OCI-LY7 (cell line): Measurements from ENCODE around the gene PSMG1. TPM values are rescaled to one million over a fixed set of nuclear protein-coding genes. Genes with fewer than 3 reads are reported as not detected.

Experiments used
- BruUV-seq: library from RNA; stranded (reverse); fragments of 400-500 nt; replicated peaks from 2 replicates; lab custom pipeline; 2021; lab: Mats Ljungman, UMichigan
- CTCF ChIA-PET: fragments of 300-600 bp; sonication (Branson Sonifier 250); formaldehyde crosslinking; loops from one replicate; lab custom pipeline; 2022; ENCODE audit warnings: antibody characterized with exemption; ENCODE audit not compliant: unreplicated experiment; lab: Charles Lee
- POLR2A ChIA-PET: fragments of 300-600 bp; sonication (Branson Sonifier 250); formaldehyde crosslinking; loops from one replicate; lab custom pipeline; 2022; ENCODE audit warnings: antibody characterized with exemption; lab: Charles Lee
- DNase-seq: peaks from one replicate; pipeline ENCODE4 v3.0.0-alpha.2; 2015; ENCODE audit warnings: low spot score
- H2AFZ ChIP-seq: fragments of 200-600 bp; sonication (generic), shearing (Covaris generic); 2 replicates; pipeline ENCODE4 v1.6.1; 2014; ENCODE audit warnings: mild to moderate bottlenecking, antibody characterized with exemption, low read length, moderate library complexity
- H3K27ac ChIP-seq: fragments of 200-600 bp; sonication (generic); 2 replicates; pipeline ENCODE4 v1.5.1; 2014; ENCODE audit warnings: mixed run types, low read depth, mild to moderate bottlenecking, moderate library complexity, low read length, inconsistent platforms; ENCODE audit not compliant: poor library complexity, severe bottlenecking
- H3K36me3 ChIP-seq: fragments of 200-600 bp; sonication (generic); 2 replicates; pipeline ENCODE4 v1.6.1; 2014; ENCODE audit warnings: mild to moderate bottlenecking, antibody characterized with exemption, low read length, moderate library complexity, mixed read lengths; ENCODE audit not compliant: insufficient read depth
- H3K4me1 ChIP-seq: fragments of 200-600 bp; sonication (generic); 2 replicates; pipeline ENCODE4 v1.5.1; 2014; ENCODE audit warnings: mild to moderate bottlenecking, low read length; ENCODE audit not compliant: insufficient read depth, poor library complexity, severe bottlenecking
- H3K4me2 ChIP-seq: fragments of 200-600 bp; sonication (generic); 2 replicates; pipeline ENCODE4 v1.6.1; 2014; ENCODE audit warnings: mild to moderate bottlenecking, low read length
- H3K4me3 ChIP-seq: fragments of 200-600 bp; sonication (generic); 2 replicates; pipeline ENCODE4 v1.5.1; 2014; ENCODE audit warnings: mild to moderate bottlenecking, low read depth, low read length; ENCODE audit not compliant: poor library complexity, severe bottlenecking
- H3K79me2 ChIP-seq: fragments of 200-600 bp; sonication (generic); 2 replicates; pipeline ENCODE4 v1.6.1; 2016; ENCODE audit warnings: low read depth, mild to moderate bottlenecking, low read length, moderate library complexity, mixed read lengths; ENCODE audit not compliant: insufficient read depth
- H3K9me2 ChIP-seq: fragments of 200-600 bp; sonication (generic); 2 replicates; pipeline ENCODE4 v1.6.1; 2016; ENCODE audit warnings: mild to moderate bottlenecking, low read length, mixed read lengths; ENCODE audit not compliant: insufficient read depth
- H3K9me3 ChIP-seq: fragments of 200-600 bp; sonication (generic); 2 replicates; pipeline ENCODE4 v1.6.1; 2014; ENCODE audit warnings: mild to moderate bottlenecking, mixed run types, low read length, mixed read lengths
- H4K20me1 ChIP-seq: fragments of 200-600 bp; sonication (generic); 2 replicates; pipeline ENCODE4 v1.6.1; 2014; ENCODE audit warnings: mild to moderate bottlenecking, antibody characterized with exemption, low read length, moderate library complexity, mixed read lengths; ENCODE audit not compliant: insufficient read depth
- CTCF ChIP-seq: fragments of 200-600 bp; sonication (generic); conservative IDR thresholded peaks from 2 replicates; pipeline ENCODE4 v1.5.1; 2014; ENCODE audit warnings: mild to moderate bottlenecking, antibody characterized with exemption, low read length, moderate library complexity, mixed read lengths
- EZH2phosphoT487 ChIP-seq: fragments of 200-600 bp; sonication (generic); IDR thresholded peaks from 2 replicates; pipeline ENCODE4 v1.6.1; 2018; ENCODE audit warnings: low read depth, borderline replicate concordance, mild to moderate bottlenecking, mixed run types, antibody characterized with exemption, low read length, moderate library complexity, mixed read lengths
- intact Hi-C: fragments of 100-400 bp; cut with micrococcal nuclease; formaldehyde crosslinking; loops from one replicate; pipeline ENCODE4 v1.10.0; 2022; ENCODE audit not compliant: unreplicated experiment
- total RNA-seq, 2 experiments: library from RNA; depleted of rRNA in 1 of 2; stranded (reverse); fragments of >200 nt in 1 of 2; shearing (Covaris generic) in 1 of 2; gene quantifications; 2 replicates each; pipeline ENCODE4 v1.2.3, GENCODE V29; 2014 to 2022

PSMG1 gene
- total RNA-seq, 2 experiments from 2014 or later: 87.2 to 123 TPM

GRCh38 chr21:39134288-39134810 is 48.9 kb downstream of the PSMG1 start:
- intact Hi-C loops: loop anchor here (10.0 kb wide), 1 partner anchor 920 kb away; no protein-coding TSS in a partner anchor
- H4K20me1 ChIP-seq: no peaks in the 10 kb centered on the region
- H3K79me2 ChIP-seq: no peaks in the 10 kb centered on the region
- ChIA-PET CTCF (no interaction called here), POLR2A (no interaction called here)
- no peak overlapping the region for H3K4me3 ChIP-seq
- TF ChIP-seq CTCF (no peak), EZH2phosphoT487 (no peak)
- no peaks in the 10 kb centered on the region for H3K4me1 ChIP-seq
- no peak overlapping the region for H3K4me2 ChIP-seq
- H3K36me3 ChIP-seq: no peaks in the 10 kb centered on the region
- no peaks in the 10 kb centered on the region for H3K9me3 ChIP-seq
- peaks cover 5% of the 10 kb centered on the region for H3K9me2 ChIP-seq
- BruUV-seq: no TSS peak
- no peak overlapping the region for H2AFZ ChIP-seq
- no peak overlapping the region for H3K27ac ChIP-seq
- DNase-seq: no peak

- Histone ChIP-seq H3K27ac (no peak overlapping the region), H3K9me3 (no peaks in the 10 kb centered on the region), H3K79me2 (no peaks in the 10 kb centered on the region), H3K4me3 (no peak overlapping the region), H2AFZ (no peak overlapping the region), H3K9me2 (peaks cover 5% of the 10 kb centered on the region), H4K20me1 (no peaks in the 10 kb centered on the region), H3K4me1 (no peaks in the 10 kb centered on the region), H3K36me3 (no peaks in the 10 kb centered on the region), H3K4me2 (no peak overlapping the region)
- no peak for DNase-seq
- TF ChIP-seq CTCF: no peak
- no peak for TF ChIP-seq EZH2phosphoT487
- intact Hi-C loops: loop anchor here (10.0 kb wide), 1 partner anchor 917 kb away; no protein-coding TSS in a partner anchor
- POLR2A ChIA-PET: interaction anchor here (0.6 to 0.8 kb wide), 3 partner anchors 18 to 339 kb away, joined by 3 read pairs; no protein-coding TSS in a partner anchor
- CTCF ChIA-PET: no interaction called here
- BruUV-seq: no TSS peak
Observed at GRCh38 chr21:39132248-39132647, 51.0 kb downstream of the PSMG1 start.

- no peaks in the 10 kb centered on the region for H3K9me3 ChIP-seq
- no peaks in the 10 kb centered on the region for H4K20me1 ChIP-seq
- ChIA-PET CTCF (no interaction called here), POLR2A (interaction anchor here (0.7 to 0.8 kb wide), 2 partner anchors 18 to 340 kb away, joined by 3 read pairs; no protein-coding TSS in a partner anchor)
- H3K4me3 ChIP-seq: no peak overlapping the region
- H2AFZ ChIP-seq: no peak overlapping the region
- TF ChIP-seq CTCF: no peak
- no peak for TF ChIP-seq EZH2phosphoT487
- DNase-seq: no peak
- intact Hi-C loops: loop anchor here (10.0 kb wide), 1 partner anchor 917 kb away; no protein-coding TSS in a partner anchor
- no peaks in the 10 kb centered on the region for H3K79me2 ChIP-seq
- BruUV-seq: no TSS peak
- peaks cover 5% of the 10 kb centered on the region for H3K9me2 ChIP-seq
- no peak overlapping the region for H3K27ac ChIP-seq
- no peak overlapping the region for H3K4me2 ChIP-seq
- no peaks in the 10 kb centered on the region for H3K36me3 ChIP-seq
- H3K4me1 ChIP-seq: no peaks in the 10 kb centered on the region
Observed at GRCh38 chr21:39131791-39132190, 51.5 kb downstream of the PSMG1 start.
